ENCODE measurements around the gene LAMB1.
"Not testable (repeated sequence)": the region's sequence is repeated elsewhere in the genome, so short reads cannot be mapped to it uniquely, and the experiment has no call there.

Gene LAMB1

DNA sequence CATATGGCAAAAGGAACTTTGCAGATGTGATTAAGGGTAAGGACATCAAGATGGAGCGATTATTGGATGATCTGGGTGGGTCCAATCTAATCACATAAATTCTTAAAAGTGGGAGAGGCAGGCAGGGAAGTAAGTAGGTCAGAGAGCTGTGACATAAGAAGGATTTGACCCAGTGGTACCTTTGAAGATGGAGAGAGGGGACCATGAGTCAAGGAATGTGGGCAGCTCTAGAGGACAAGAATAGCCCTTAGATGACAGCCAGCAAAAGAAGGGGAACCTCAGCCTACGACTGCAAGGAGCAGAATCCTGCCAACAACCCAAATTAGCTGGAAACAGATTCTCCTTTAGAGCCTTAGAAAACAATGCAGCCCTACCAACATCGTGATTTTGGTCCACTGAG is 34.5 kb downstream of the LAMB1 start:
- no peak for DNase-seq

DNA sequence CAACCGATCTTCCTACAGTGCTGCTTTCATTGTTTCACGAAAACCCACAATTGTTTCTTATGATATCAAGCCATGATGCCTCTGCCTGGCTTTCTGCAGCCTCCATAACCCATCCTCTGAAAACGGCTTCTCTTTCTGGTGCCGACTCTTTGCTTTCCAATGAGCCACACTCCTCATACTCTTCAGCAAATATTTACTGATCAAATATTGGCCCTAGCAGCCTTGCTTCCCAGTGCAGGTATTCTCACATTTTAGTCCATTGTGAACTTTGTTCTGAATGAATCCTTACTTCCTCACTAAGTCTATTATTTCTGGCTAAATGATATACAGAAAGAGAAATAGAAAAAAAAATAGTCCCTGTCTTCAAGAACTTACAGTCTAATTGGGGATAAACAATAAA is 35.5 kb downstream of the LAMB1 start:
- no peak for DNase-seq

DNA sequence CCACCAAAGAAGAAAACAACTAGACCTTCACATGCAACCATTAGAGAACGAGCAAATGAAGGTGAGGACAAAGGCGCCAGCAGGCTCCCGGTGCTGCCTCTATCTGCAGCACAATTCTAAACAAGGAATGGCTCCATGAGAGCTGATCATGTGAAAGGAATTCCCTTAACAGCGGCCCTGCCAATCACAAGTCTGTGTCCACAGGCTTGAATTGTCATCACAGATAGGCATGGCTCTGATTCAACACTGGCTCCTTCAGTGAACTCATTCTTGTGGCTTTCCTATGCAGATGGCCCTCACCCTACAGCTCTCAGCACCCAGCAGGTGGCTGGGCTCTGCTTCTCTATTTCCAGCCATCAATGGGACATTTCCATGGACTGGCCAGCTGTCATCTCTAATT is 36.2 kb downstream of the LAMB1 start:
- DNase-seq, result no peak

DNA sequence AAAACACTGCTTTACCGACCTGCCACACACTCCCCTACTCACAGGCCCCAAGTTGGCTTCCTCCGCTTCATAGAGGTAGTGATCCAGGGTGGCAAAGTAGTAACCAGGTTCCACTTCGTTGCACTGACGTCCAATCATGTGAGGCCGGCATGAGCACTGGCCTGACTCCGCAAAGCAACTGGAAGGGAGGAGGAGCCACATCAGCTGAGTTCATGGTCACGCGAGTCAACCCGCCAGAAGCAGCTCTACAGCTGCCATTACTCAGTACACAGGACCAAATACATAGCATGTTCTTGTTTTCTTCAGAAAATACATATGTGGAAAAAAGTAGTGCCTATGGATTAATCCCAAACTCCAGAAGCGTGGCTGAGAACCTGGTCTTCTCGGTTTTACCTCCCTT is 38.5 kb downstream of the LAMB1 start:
- DNase-seq, result no peak

DNA sequence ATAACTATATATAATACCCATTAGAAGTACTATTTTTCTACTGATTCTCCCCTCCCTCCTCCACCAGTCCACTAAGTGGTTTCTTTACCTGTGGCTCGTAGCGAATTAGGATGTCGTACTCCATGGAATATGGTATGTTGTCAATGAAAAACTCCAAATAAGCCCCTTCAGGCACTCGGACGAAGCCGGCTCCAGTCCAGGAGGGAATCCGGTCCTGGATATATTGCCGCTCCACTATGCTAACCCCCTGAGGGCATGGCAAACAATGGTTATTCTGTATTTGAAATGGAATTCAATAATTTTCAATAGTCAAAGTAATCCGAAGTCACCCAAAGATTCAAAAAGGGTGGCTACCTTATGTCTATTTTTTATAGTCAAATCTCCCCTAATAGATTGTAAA is 40.1 kb downstream of the LAMB1 start:
- DNase-seq, result no peak

DNA sequence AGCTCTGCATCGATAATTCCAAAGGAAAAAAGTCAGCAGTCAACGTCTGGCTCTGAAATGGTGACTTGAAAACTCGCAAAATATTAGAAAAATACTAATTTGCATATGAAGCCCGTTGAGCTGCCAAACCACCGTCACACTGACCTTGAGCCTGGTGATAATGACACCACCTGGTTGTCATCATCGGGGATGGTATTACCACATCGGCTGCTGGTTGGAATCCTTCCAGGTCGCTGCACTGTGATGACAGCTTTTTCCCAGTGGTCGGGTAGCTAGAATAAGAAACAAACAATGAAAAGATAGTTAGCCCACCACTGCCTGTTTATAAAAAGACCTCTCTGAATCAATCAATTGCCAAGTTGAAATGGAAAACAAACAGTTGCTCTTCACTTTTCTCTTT is 41.6 kb downstream of the LAMB1 start:
- DNase-seq, result no peak

DNA sequence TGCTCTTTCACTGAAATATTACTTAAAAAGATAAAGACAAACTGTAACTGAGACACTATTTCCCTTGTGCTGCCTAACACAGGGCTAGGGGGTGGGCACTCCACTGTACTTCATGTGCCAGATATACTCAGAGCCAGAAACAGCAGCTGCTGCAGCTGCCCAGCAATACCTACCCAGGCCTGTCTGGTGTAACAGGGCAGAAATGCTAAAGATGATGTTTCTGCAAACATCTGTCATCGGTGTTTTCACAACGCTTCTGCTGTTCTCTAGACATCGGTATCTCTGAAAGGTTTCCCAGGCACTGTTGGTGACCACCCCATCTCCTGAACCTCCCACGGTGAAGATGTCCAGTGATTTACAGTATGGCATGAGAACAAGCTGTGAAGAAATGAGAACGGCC is 42.7 kb downstream of the LAMB1 start:
- no peak for DNase-seq

DNA sequence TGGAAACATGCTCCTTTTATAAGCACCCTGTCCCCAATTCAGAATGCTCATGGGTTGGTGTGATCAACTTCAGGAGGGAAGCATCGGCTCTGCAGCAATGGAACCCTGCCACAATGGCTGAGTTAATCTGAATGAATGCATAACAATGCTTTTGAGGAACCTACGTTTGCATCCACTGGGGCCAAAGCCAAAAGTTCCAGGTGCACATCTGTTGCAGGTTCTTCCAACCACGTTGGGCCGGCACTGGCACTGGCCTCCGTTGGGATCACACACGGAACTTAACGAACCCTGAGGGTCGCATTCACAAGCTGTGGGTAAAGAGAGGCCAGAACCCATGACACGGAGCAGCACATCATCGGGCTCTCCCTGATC is 43.4 kb downstream of the LAMB1 start:
- DNase-seq, result no peak

DNA sequence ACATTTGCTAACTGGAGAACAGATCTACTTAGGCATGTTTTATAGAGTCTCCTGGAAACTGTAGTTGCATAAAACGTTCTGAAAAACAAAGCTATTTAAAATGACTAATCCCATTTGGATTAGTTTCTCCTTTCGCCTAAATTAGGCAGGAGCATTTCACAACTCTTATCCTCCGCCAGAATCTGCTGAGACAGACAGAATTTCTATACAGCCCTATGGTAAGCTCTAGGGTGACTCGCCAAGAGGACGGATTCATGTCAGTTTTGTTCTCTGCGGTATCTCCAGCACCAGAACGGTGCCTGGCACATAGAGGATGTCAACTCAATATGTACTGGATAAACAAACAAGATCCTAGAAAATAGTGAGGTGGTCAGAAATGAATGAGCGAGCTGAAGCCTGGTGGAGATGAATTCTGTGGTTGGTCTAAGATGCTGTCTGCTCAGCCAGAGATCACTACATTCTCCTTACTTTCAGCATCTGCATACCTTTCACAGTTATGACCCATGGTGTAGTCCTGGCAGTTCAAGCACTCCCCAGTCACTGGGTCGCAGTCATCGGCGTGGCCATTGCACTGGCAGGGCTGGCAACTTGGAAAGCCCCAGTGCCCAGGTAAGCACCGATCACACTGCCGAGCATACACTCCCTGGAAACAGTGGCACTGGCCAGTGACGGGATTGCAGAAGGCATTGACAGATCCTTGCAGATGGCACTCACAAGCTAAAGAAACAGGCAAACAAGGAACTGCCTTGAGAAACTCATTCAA is 44.0 kb downstream of the LAMB1 start:
- DNase-seq, result no peak

DNA sequence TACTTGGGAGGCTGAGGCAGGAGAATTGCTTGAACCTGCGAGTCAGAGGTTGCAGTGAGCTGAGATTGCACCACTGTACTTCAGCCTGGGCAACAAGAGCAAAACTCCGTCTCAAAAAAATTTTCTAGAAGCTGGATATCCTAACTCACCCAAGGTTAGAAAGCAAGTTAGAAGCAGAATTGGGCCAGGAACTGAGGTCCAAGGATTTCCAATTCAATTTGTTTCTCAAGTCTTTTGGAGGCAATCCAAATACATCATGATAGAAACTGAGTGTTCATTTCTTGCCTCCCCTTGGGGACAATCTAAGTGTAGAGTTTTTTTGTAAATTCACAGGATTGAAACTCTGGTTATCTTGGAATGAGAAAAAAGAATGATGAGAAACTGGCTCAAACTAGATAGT is 45.5 kb downstream of the LAMB1 start:
- DNase-seq, result no peak

DNA sequence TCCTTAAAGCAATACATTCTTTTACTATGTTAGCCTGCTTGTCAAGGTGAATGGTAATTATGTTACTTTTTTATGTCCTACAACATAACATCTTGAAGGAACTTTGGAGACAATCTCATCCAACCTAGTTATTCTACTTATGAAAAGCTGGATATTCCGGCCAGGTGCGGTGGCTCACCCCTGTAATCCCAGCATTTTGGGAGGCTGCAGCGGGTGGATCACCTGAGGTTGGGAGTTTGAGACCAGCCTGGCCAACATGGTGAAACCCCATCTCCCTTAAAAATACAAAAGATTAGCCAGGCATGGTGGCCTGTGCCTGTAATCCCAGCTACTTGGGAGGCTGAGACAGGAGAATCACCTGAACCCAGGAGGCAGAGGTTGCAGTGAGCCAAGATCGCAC is 46.0 kb downstream of the LAMB1 start:
- not testable (repeated sequence) for DNase-seq

DNA sequence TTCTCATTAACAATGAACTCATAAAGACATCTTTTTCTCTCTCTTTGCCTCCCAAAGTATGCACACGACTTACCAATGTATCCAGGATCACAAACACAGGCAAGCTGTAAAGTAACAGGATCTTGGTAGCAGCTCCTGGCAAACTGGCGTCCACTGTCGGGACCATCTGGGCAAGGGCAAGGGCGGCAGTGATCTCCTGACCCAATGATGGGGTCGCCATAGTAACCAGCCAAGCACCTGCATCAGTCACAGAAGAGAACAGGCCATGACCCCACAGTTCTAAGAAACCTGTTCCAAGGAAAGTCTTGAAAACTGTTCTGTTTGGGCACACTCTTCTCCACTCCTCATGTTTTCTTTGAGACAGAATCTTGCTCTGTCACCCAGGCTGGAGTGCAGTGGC is 47.6 kb downstream of the LAMB1 start:
- DNase-seq, result no peak

DNA sequence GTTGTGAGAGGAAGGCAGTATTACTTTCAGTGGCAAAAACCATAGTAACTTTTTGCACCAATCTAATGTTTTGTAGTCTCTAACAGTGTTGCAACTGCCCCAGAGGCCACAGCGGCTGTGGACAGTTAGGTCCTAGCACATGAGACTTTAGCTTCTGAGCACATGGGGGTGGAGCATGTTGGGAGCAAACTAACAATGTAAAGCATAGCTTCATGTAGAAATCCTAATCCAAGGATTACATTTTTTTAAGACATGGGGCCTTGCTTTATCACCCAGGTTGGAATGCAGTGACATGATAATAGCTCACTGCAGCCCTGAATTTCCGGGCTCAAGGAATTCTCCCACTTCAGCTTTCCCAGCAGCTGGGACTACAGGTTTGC is 49.0 kb downstream of the LAMB1 start:
- DNase-seq, result no peak

DNA sequence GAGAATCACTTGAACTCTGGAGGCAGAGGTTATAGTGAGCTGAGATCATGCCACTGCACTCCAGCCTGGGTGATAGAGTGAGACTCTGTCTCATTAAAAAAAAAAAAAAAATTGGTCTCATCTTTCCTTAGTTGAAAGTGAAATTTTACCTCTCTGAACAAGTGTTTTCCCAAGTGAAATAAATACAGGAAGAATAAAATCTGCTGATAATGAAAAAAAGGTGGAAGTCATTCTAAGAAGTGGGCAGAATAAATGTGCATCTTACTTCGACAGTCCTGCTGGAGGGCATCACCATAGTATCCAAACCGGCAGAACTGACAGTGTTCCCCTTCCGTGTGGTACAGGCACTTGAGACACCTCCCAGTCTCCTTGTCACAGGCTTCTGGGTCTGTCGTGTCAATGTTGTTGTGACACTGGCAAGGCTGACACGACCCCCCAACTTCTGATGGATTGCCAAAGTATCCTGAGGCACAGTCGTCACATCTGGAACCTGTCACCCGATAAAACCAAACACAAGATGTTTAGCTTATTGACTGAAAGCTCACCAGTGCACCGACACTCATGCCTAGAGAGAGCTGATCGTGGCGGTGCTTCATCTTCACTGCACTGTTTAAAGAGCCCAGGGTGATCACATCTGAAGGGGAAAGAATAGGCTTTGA is 49.6 kb downstream of the LAMB1 start:
- DNase-seq, result no peak

DNA sequence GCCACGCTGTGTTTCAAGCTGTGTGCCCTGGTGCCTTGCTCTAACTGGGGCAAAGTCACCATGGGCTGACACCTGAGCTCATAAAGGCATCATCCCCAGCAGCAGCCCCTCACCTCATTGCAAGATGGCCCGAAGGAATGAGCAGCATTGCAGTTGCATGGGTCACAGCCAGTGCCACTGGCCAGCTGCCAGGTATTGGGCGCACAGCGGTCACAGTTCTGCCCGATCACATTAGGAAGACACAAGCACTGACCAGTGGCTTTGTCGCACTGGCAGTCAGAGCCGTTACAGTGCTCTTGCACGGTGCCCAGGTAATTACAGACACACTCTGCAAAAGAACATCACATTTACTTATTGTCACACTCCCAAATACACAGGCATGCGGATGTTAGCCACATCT is 51.1 kb downstream of the LAMB1 start:
- DNase-seq, result no peak

DNA sequence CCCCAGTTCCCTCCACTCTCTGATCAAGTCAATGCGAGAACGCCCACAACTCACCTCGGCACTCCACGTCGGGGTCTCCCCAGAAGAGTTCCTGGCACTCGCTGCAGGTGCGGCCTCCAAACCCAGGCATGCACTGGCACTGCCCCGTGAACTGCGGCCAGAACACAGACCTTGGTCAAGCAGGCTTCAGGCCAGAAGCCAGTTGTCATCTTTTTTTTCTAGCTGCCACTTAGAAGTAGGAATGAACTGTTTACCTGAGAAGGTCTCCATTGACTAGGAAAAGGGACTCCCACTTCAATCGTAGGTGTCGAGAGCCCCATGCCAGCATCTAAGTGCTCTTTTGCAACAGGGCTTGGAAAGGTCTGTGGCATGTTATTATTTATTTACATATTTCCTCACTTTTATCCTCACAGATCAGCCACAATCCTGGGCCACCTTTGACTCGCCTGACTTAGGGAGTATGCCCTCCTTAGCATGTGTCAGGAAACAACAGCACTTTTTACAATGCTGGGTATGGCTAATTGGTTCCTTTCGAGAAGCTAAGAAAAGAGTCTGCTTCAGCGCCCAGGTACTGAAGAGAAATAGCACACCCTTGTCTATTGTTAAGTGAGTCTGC is 51.7 kb downstream of the LAMB1 start:
- DNase-seq, result no peak

DNA sequence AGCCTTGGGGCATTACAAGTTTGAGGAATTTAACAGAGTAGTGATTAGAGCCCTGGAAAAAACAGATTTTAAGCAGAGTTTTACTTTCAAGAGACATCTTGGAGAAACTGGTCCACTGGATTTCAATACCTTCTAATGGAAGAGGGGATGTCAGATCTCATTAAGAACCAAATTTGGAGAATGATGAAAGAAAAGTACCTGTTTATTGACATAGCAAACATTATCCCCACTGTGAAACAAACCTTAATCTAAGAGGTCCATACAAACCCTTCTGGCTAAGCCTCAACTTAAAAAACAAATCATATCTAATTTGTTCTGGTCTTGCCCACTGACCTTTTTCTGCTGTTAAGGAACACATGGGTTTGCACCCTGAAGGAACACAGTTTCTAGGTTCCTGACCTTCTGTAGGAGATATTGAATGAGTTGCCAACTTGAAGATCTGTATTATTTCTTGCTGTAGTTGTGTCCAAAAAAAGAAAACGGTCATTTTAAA is 53.5 kb downstream of the LAMB1 start:
- DNase-seq, result no peak

DNA sequence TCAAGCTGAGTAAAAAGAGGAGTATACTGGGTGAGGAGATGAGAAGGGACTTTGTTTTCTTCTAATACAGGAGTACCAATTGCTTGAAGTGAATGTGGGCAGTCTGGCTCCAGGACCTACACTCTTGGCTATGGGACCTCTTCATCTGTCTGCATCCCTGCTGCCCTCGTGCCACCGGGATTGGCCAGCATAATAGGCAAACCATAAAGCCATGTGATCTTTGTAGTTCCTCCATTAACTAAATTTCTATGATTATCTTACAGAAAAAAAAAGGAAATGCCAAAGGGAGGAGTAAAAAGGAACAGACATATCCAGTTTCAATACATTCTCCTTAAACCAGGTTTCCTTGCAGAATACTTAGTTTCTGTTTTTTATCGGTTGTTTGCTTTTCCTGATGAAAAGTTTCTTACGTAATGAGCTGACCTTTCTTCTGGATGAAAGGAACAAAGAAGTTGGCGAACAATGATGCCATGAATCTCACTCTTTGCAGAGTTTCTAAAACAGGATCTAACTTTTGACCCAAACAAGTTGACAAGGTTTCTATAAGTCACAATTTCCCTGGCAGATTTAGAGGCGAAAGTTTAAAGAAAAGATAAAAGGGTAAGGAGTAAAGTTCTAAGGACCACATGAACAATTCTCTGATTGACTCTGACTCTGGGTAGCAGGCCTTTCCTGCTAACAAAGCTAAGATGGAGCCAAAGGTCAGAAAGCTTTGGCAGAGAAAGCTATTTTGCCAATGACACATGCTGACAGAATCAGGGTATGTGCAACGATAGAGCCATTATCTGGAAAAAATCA is 54.1 kb downstream of the LAMB1 start:
- no peak for DNase-seq

DNA sequence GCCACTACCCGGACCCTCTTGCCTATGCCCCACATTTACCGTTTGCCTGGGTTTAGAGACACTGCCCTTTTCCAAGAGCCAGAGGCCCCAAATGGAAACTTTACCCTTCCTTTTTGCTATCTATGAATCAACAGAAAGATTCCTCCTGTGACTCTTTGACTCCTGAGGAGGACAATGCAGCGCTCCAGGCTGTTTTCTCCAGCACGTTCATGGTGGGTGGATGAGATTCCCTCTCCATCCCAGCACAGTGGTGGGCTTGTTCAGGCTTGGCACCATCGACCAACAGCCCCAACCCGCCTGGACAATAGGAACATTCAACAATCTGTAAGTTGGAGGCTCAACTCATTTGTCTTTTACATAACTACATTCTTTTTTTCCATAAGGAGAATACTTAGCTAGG is 56.1 kb downstream of the LAMB1 start:
- no peak for DNase-seq

DNA sequence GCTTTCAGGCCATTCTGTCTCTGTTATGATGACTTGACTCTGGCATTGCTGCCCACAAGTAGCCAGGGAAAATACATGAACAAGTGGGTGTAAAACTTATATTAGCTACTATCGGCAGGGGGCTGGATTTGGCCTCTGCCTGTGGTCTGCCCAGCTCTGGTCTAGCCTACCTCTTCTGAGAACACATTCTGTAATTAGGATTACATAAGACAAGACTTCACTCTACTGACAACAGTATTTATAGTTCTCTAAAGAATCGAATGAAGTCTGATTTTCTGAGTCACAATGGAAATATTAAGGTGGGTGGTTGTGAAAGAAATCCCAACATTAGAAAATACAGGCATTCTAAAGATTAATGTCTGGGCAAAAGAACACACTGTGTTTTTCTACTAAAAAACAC is 56.5 kb downstream of the LAMB1 start:
- DNase-seq, result no peak

DNA sequence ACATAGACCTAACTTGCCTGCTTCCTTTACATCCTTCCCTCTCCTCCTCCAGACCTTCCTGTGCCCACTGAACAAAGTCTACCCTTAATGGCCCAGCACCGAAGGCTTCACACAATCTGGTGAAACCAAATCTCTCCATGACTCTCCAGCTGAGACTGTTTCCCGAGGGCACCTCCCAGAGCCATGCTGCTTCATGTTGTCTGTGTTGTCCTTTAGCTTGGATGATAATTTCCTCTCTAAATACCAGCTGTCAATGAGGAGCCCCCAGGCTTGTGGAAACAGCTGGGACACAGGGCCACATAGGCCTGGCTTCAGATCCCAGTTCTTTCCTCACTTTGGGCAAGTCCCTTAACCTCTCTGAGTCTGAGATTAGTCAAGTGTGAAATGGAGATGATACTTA is 57.6 kb downstream of the LAMB1 start:
- no peak for DNase-seq

DNA sequence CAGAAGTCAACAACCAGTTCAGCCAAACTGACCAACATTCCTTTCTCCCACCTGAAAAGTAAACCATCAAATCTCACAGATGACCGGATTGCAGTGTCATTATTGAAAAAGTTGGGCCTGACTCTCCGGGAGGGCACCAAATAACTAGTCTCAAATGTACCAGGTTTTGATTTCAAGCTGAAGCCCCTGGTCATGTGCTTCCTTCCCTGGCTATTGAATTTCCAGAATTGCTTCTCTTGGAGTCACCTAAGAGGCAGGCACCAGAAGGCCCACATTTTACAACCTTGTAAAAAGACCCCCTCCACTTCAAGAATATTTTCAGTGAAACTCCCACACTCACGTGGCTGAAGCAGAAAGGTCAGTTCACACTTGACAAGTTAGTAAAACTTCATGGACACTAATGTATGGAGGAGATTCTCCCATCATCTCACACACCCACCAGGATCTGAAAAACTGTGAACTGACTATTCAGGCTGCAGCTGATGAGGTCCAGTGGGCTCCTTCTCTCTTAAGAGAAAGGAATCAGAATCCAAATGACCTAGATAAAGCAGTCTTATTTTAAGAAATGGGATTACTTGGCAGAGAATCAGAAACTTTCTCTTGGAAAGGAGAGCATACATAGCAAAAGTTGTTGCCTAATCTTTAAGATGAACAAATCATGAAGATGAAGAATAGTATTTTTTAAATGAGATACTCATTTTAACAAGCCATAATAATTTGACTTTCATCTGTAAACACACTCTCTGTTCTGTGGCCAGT is 58.4 kb downstream of the LAMB1 start:
- DNase-seq, result no peak

DNA sequence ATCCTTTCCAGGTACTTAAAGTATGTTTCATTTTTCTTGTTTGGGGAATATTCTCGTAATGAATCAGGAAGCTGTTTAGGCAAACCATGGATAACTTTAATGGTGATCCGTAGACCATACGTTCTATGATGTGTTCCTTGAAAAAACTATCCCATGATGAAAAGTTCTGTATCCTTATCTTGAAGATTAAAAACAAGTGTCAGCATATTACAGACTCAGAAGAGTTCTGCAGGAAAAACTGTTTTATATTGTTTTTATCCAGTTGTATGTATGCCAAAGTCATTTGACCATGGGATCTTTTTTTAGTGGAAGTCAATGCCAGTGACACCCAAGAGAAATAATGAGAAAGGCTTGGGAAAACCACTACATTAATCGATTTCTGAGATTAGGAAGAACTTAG is 59.9 kb downstream of the LAMB1 start:
- DNase-seq, result no peak
